ENCODE results near the gene TMEM95. TPM values are rescaled to one million over a fixed set of nuclear protein-coding genes. Genes with fewer than 3 reads are reported as not detected.

TMEM95 gene
- total and polyA plus RNA-seq, 4 donors = not detected

Small RNAs within 50 kb of the gene (small RNA-seq; reads per million reads assigned to genes)
- not detected for gene AC026954.2 (ENCODE audit: low replicate concordance)

Other genes with a start within 250 kb of the TMEM95 start
Only the 30 nearest of the 36 such genes appear.
- gene ASGR1, start 175.8 kb upstream of the TMEM95 start, total RNA-seq = 1 to 10 TPM; 4.3 to 8.2 TPM
- gene ASGR1, start 175.8 kb upstream of the TMEM95 start, polyA plus RNA-seq (ENCODE audit: insufficient read length in 2 of 2) = 10 to 100 TPM; 32.4 to 32.5 TPM
- 10 to 100 TPM; 50.6 to 82.8 TPM for gene DLG4, start 135.3 kb upstream of the TMEM95 start, total RNA-seq
- 100 to 1,000 TPM; 192 to 203 TPM for gene DLG4, start 135.3 kb upstream of the TMEM95 start, polyA plus RNA-seq (ENCODE audit: insufficient read length in 2 of 2)
- gene ACADVL, start 135.2 kb upstream of the TMEM95 start, total RNA-seq = 100 to 1,000 TPM; 131 to 478 TPM
- gene ACADVL, start 135.2 kb upstream of the TMEM95 start, polyA plus RNA-seq (ENCODE audit: insufficient read length in 2 of 2) = 100 to 1,000 TPM; 381 to 455 TPM
- 10 to 100 TPM; 31.7 to 46.6 TPM for gene DVL2, start 120.6 kb upstream of the TMEM95 start, total RNA-seq
- 10 to 100 TPM; 47.9 to 59.7 TPM for gene DVL2, start 120.6 kb upstream of the TMEM95 start, polyA plus RNA-seq (ENCODE audit: insufficient read length in 2 of 2)
- 10 to 100 TPM; 26.2 to 49.0 TPM for gene PHF23, start 115.7 kb upstream of the TMEM95 start, total RNA-seq
- 10 to 100 TPM; 50.2 to 53.2 TPM for gene PHF23, start 115.7 kb upstream of the TMEM95 start, polyA plus RNA-seq (ENCODE audit: insufficient read length in 2 of 2)
- 100 to 1,000 TPM; 196 to 481 TPM for gene GABARAP, start 112.7 kb upstream of the TMEM95 start, total RNA-seq
- gene GABARAP, start 112.7 kb upstream of the TMEM95 start, polyA plus RNA-seq (ENCODE audit: insufficient read length in 2 of 2) = 100 to 1,000 TPM; 431 to 461 TPM
- 10 to 100 TPM; 44.4 to 47.9 TPM for gene CTDNEP1, start 103.4 kb upstream of the TMEM95 start, total RNA-seq
- gene CTDNEP1, start 103.4 kb upstream of the TMEM95 start, polyA plus RNA-seq (ENCODE audit: insufficient read length in 2 of 2) = 100 to 1,000 TPM; 177 to 181 TPM
- gene ELP5, start 102.9 kb upstream of the TMEM95 start, total RNA-seq = 10 to 100 TPM; 24.9 to 47.7 TPM
- gene ELP5, start 102.9 kb upstream of the TMEM95 start, polyA plus RNA-seq (ENCODE audit: insufficient read length in 2 of 2) = 10 to 100 TPM; 49.8 to 52.2 TPM
- gene CLDN7, start 92.7 kb upstream of the TMEM95 start, total RNA-seq = 1 to 10 TPM in 1 of 2 donors, under 1 TPM in 1; 0.79 to 2.3 TPM
- gene CLDN7, start 92.7 kb upstream of the TMEM95 start, polyA plus RNA-seq (ENCODE audit: insufficient read length in 2 of 2) = 1 to 10 TPM; 1.3 TPM
- gene SLC2A4, start 73.4 kb upstream of the TMEM95 start, total RNA-seq = 1 to 10 TPM in 1 of 2 donors, under 1 TPM in 1; 0.59 to 1.9 TPM
- under 1 TPM; 0.48 to 0.78 TPM for gene SLC2A4, start 73.4 kb upstream of the TMEM95 start, polyA plus RNA-seq (ENCODE audit: insufficient read length in 2 of 2)
- gene YBX2, start 60.5 kb upstream of the TMEM95 start, total RNA-seq = 1 to 10 TPM in 1 of 2 donors, under 1 TPM in 1; 0.50 to 1.0 TPM
- 1 to 10 TPM; 4.2 to 6.9 TPM for gene YBX2, start 60.5 kb upstream of the TMEM95 start, polyA plus RNA-seq (ENCODE audit: insufficient read length in 2 of 2)
- gene EIF5A, start 47.5 kb upstream of the TMEM95 start, total RNA-seq = 100 to 1,000 TPM; 146 to 202 TPM
- gene EIF5A, start 47.5 kb upstream of the TMEM95 start, polyA plus RNA-seq (ENCODE audit: insufficient read length in 2 of 2) = 100 to 1,000 TPM; 366 to 375 TPM
- 10 to 100 TPM; 19.2 to 65.5 TPM for gene GPS2, start 39.8 kb upstream of the TMEM95 start, total RNA-seq
- 10 to 100 TPM; 98.3 to 99.4 TPM for gene GPS2, start 39.8 kb upstream of the TMEM95 start, polyA plus RNA-seq (ENCODE audit: insufficient read length in 2 of 2)
- gene NEURL4, start 25.8 kb upstream of the TMEM95 start, total RNA-seq = 10 to 100 TPM; 28.6 TPM
- gene NEURL4, start 25.8 kb upstream of the TMEM95 start, polyA plus RNA-seq (ENCODE audit: insufficient read length in 2 of 2) = 10 to 100 TPM; 43.9 to 56.4 TPM
- gene ACAP1, start 18.6 kb upstream of the TMEM95 start, total RNA-seq = 10 to 100 TPM in 1 of 2 donors, 1 to 10 TPM in 1; 4.6 to 13.7 TPM
- 10 to 100 TPM; 13.8 to 18.1 TPM for gene ACAP1, start 18.6 kb upstream of the TMEM95 start, polyA plus RNA-seq (ENCODE audit: insufficient read length in 2 of 2)
- 10 to 100 TPM in 1 of 2 donors, 1 to 10 TPM in 1; 5.6 to 10.4 TPM for gene KCTD11, start 3.0 kb upstream of the TMEM95 start, total RNA-seq
- 10 to 100 TPM; 12.6 to 13.5 TPM for gene KCTD11, start 3.0 kb upstream of the TMEM95 start, polyA plus RNA-seq (ENCODE audit: insufficient read length in 2 of 2)
- 1 to 10 TPM in 1 of 2 donors, under 1 TPM in 1; 0.79 to 1.5 TPM for gene TNK1, start 25.9 kb downstream of the TMEM95 start, total RNA-seq
- 1 to 10 TPM; 3.4 to 4.6 TPM for gene TNK1, start 25.9 kb downstream of the TMEM95 start, polyA plus RNA-seq (ENCODE audit: insufficient read length in 2 of 2)
- 10 to 100 TPM in 1 of 2 donors, 1 to 10 TPM in 1; 8.0 to 21.7 TPM for gene PLSCR3, start 39.4 kb downstream of the TMEM95 start, total RNA-seq
- 10 to 100 TPM; 29.3 to 38.8 TPM for gene PLSCR3, start 39.4 kb downstream of the TMEM95 start, polyA plus RNA-seq (ENCODE audit: insufficient read length in 2 of 2)
- 100 to 1,000 TPM in 1 of 2 donors, 10 to 100 TPM in 1; 70.9 to 130 TPM for gene TMEM256, start 48.9 kb downstream of the TMEM95 start, total RNA-seq
- gene TMEM256, start 48.9 kb downstream of the TMEM95 start, polyA plus RNA-seq (ENCODE audit: insufficient read length in 2 of 2) = 10 to 100 TPM; 48.6 to 54.7 TPM
- gene NLGN2, start 52.7 kb downstream of the TMEM95 start, total RNA-seq = 10 to 100 TPM; 21.5 to 25.3 TPM
- 100 to 1,000 TPM; 196 to 210 TPM for gene NLGN2, start 52.7 kb downstream of the TMEM95 start, polyA plus RNA-seq (ENCODE audit: insufficient read length in 2 of 2)
- gene SPEM1, start 65.2 kb downstream of the TMEM95 start, total RNA-seq = not detected
- gene SPEM1, start 65.2 kb downstream of the TMEM95 start, polyA plus RNA-seq (ENCODE audit: insufficient read length in 2 of 2) = under 1 TPM in 1 of 2 donors, not detected in 1; 0.29 TPM
- not detected for gene SPEM2, start 70.5 kb downstream of the TMEM95 start, total RNA-seq
- gene SPEM2, start 70.5 kb downstream of the TMEM95 start, polyA plus RNA-seq (ENCODE audit: insufficient read length in 2 of 2) = under 1 TPM; 0.23 to 0.67 TPM
- not detected for gene SPEM3, start 73.7 kb downstream of the TMEM95 start, total RNA-seq
- under 1 TPM in 1 of 2 donors, not detected in 1; 0.05 TPM for gene SPEM3, start 73.7 kb downstream of the TMEM95 start, polyA plus RNA-seq (ENCODE audit: insufficient read length in 2 of 2)
- 1 to 10 TPM in 1 of 2 donors, under 1 TPM in 1; 0.69 to 1.3 TPM for gene TMEM102, start 80.3 kb downstream of the TMEM95 start, total RNA-seq
- 1 to 10 TPM; 2.1 to 2.4 TPM for gene TMEM102, start 80.3 kb downstream of the TMEM95 start, polyA plus RNA-seq (ENCODE audit: insufficient read length in 2 of 2)
- 10 to 100 TPM; 11.2 to 25.7 TPM for gene FGF11, start 84.4 kb downstream of the TMEM95 start, total RNA-seq
- 10 to 100 TPM; 32.8 to 42.2 TPM for gene FGF11, start 84.4 kb downstream of the TMEM95 start, polyA plus RNA-seq (ENCODE audit: insufficient read length in 2 of 2)
- 10 to 100 TPM; 19.1 to 25.9 TPM for gene CHRNB1, start 89.9 kb downstream of the TMEM95 start, total RNA-seq
- 10 to 100 TPM; 20.9 TPM for gene CHRNB1, start 89.9 kb downstream of the TMEM95 start, polyA plus RNA-seq (ENCODE audit: insufficient read length in 2 of 2)
- gene ZBTB4, start 124.5 kb downstream of the TMEM95 start, total RNA-seq = 10 to 100 TPM; 19.8 to 32.6 TPM
- gene ZBTB4, start 124.5 kb downstream of the TMEM95 start, polyA plus RNA-seq (ENCODE audit: insufficient read length in 2 of 2) = 10 to 100 TPM; 59.6 to 60.6 TPM
- gene SLC35G6, start 126.3 kb downstream of the TMEM95 start, total RNA-seq = not detected
- 1 to 10 TPM in 1 of 2 donors, under 1 TPM in 1; 0.40 to 1.4 TPM for gene SLC35G6, start 126.3 kb downstream of the TMEM95 start, polyA plus RNA-seq (ENCODE audit: insufficient read length in 2 of 2)
- gene POLR2A, start 129.2 kb downstream of the TMEM95 start, total RNA-seq = 10 to 100 TPM; 50.3 to 61.9 TPM
- 10 to 100 TPM; 90.9 to 92.7 TPM for gene POLR2A, start 129.2 kb downstream of the TMEM95 start, polyA plus RNA-seq (ENCODE audit: insufficient read length in 2 of 2)
- 10 to 100 TPM in 1 of 2 donors, 1 to 10 TPM in 1; 5.6 to 15.5 TPM for gene TNFSF12, start 193.9 kb downstream of the TMEM95 start, total RNA-seq
- gene TNFSF12, start 193.9 kb downstream of the TMEM95 start, polyA plus RNA-seq (ENCODE audit: insufficient read length in 2 of 2) = 10 to 100 TPM; 23.5 to 31.4 TPM

All from spinal cord (tissue), 4 donors.